NCI-H748 (cell line): ENCODE results near the gene VASN.
"Not testable (repeated sequence)": the region's sequence is repeated elsewhere in the genome, so short reads cannot be mapped to it uniquely, and the experiment has no call there.

ENCODE experiments used
- DNase-seq: peaks from one replicate; lab custom pipeline; 2025; ENCODE audit not compliant: unreplicated experiment; lab: John Stamatoyannopoulos, UW

Gene VASN

GRCh38 chr16:4336701-4337539 lies 34.7 kb upstream of the VASN start:
- no peak for DNase-seq

- no peak for DNase-seq
Observed at GRCh38 chr16:4337540-4338088, 34.0 kb upstream of the VASN start.

- DNase-seq, result no peak
Observed at GRCh38 chr16:4338125-4338582, 33.5 kb upstream of the VASN start.

GRCh38 chr16:4338712-4339299 lies 32.8 kb upstream of the VASN start:
- DNase-seq, result no peak

- DNase-seq, result no peak
Observed at GRCh38 chr16:4339455-4339854, 32.2 kb upstream of the VASN start.

DNA sequence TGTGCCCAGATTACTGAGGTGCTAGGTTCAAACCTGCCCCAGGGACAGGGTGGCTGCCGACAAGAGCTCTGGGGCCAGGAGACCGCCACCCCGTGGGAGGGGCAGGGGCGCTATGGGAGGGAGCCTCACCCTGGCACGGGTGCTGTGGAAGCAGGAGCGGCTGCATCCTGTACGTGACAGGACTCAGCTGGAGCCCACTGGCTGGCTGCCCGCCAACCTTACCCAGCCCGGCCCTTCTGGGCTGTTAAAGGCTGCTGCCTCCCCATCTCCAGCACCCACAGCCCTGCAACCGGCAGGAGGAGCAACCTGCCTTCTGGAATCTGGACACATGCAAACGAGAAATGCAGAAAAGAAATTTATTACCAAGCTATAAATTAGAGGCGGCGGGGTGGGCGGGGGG lies 31.7 kb upstream of the VASN start:
- peak; percentile 52 for DNase-seq

- DNase-seq, result no peak
Observed at GRCh38 chr16:4340443-4340842, 31.2 kb upstream of the VASN start.

GRCh38 chr16:4341250-4341649 lies 30.4 kb upstream of the VASN start:
- DNase-seq, result no peak

GRCh38 chr16:4342866-4343744 lies 28.5 kb upstream of the VASN start:
- DNase-seq, result no peak

- DNase-seq, result not testable (repeated sequence)
Observed at GRCh38 chr16:4344300-4344982, 27.2 kb upstream of the VASN start.

DNA sequence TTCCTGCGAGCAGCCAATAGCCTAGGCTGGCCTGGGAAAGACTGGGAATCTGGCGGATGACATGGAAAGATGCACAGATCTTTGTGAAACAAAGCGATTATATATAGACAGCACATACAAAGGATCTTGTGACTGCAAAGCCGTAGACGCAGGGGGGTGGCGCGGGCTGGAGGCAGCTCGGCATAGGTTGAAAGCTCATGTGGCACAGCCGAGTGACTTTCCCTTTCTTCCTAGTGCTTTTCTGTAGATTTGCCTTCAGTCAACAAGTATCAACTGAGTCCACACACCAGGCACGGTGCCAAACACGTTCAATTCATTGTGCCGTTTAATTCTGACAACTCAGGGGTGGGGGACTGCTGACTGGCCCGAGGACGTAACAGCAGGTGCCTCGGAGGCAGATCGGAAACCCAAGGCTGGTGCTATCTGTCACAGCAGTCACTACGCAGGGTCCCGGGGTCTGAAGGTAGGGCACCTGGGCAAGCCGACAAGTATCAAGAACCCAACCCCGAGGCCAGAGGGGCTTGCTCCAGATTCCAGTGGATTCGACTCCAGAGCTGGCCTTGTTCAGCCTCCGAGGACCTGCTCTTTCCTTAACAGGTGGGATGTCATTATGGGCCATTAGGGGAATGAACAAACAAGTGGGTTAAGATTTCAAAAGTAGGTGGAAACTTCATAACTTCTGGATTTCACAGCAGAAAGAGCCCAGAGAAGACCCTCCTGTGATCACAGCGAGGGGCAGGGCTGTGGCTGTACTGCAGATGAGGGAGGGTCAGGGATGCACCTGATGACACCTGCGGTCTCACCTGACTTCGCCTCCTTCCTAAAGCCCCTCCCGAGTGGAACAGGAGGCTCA lies 26.4 kb upstream of the VASN start:
- peak; percentile 79 for DNase-seq

DNA sequence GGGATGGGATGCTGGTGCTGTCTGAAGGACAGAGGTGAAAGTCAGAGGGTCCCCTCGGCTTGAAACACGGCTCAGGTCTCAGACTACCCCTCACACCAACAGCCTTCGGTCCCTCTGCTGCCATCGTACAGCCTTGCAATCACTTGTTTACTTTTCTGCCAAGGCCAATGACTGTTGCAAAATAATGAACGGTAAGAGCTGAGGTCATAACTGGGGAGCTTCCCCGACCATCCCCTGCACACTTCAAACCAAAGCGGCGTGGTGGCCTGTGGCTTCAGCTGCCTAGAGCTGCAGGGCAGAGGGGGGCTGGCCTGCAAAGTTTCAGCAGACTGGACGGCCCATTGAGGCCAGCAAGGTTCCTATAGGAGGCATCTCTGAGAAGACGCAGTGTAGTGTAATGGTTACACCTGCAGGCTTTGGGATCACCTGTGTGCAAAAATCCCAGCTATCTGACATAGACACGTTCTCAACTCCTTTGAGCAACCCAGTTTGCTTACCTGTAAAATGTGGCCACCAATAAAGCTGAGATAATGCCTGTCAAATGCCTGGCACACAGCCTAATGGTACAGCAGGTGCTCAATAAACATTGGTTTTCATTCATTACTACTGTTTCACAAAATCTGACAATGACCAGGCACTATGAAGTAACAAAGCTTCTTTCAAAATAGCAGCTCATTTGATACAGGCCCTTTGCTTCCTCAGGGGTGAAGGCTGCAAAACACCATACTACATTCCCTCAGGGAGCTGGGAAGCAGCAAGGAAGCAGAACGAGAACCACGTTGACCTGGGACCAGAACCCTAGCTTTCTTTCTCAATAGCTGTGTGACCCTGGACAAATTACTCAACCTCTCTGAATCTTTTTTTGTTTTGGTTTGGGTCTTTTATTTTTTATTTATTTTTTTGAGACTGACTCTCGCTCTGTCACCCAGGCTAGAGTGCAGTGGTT lies 25.5 kb upstream of the VASN start:
- peak; percentile 37 for DNase-seq

DNA sequence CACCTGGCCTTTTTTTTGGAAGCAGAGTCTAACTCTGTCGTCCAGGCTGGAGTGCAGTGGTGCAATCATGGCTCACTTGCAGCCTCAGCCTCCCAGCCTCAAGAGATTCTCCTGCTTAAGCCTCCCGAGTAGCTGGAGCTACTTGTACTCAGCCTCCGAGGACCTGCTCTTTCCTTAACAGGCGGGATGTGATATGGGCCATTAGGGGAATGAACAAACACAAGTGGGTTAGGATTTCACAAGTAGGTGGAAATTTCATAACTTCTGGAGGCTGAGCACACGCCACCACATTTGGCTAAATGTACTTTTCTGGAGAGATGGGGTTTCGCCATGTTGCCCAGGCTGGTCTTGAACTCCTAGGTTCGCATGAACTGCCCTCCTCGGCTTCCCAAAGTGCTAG lies 24.6 kb upstream of the VASN start:
- no peak for DNase-seq

DNA sequence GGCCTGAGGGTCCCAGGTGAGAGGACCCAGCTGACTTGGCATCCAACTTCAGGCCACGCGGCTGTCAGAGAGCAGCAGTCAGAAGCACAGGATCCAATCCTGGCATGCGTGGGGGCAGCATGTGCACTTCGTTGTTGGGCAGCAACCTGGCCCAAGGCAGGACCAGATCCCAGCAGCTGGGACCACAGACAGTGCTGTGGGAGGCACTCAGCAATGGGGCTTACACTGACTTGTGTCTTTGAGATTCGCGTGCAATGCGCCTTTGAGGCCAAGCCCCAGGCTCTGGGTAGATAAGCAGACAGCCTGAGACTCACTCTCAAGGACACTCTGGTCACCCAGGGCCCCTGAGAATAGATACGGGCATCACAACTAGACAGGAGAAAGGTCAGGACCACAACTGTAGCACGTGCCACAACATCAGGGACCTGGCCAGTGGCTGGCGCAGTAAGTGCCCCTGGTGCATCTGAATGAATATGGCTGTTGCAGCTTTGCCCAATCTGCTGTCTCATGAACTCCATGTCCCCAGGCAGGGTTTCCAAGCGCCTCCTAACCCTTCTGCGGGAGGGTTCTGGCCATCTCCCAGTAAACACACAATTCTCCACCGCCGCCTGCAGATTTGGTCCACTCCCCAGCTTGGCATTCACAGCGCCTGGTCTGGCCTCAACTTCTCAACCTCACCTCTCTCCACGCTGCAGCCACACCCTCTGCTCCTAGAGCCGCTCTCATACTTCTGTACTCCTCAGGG lies 23.7 kb upstream of the VASN start:
- no peak for DNase-seq

GRCh38 chr16:4349332-4349731 lies 22.3 kb upstream of the VASN start:
- DNase-seq, result no peak

DNA sequence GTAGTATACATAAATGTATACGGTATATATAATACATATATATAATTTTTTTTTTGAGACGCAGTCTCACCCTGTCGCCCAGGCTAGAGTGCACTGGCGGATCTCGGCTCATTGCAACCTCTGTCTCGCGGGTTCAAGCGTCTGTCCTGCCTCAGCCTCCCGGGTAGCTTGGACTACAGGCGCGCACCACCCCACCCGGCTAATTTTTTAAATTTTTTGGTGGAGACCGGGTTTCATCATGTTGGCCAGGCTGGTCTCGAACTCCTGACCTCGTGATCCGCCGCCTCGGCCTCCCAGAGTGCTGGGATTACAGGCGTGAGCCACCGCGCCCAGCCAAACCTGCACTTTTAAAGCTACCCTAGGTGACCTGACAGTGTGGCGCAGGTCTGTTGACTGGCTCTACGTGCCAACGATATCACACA lies 21.3 kb upstream of the VASN start:
- DNase-seq, result no peak

DNA sequence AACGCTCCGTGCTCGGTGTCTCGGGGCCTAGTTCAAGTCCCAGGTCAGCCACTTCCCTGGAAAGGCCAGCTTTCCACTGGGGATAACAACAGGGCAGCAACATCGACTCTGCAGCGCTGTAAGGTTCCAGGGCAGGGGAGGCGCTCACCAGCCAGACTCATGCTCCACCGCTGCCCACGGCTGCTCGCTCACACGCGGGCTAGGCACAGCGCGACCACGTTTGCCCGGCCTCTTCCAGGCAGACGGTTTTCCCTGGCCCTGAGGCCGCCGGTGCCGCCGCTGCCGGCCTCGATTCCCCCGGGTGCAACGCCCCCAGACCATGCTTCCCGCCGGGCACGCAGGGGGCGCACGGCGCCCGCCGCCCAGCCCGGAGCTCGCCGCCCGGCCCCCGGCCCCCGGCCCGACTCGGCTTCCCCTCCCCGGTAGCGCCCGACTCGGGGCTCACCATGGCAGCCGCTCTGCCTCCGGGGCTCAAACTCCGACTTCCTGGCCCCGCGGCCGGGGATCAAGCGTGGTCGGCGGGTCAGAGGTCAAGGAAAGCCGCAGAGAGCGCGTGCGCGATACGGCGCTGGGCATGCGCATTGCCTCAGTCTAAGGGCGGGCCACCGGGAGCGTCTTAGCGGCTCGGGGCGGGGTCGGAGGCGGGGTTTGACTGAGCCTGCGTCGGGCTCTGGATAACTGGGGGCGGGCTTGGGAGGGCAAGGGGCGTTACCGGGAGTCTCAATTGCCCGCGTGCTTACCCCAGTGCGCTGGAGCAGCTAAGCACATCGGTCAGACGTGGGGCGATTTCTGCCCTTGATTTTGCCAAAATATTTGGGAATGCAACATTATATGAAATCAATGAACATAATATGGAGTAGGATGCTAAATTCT lies 20.6 kb upstream of the VASN start, which contains the start of gene PAM16:
Gene PAM16 (minus strand): TSS at position 535 of the 873 bp plus-strand sequence. CDS start 87 bp downstream, at position 448.
- DNase-seq, result peak; percentile 90
